ENCODE measurements around the gene EMP3. TPM values are rescaled to one million over a fixed set of nuclear protein-coding genes. Genes with fewer than 3 reads are reported as not detected.

The EMP3 gene
- total and polyA plus RNA-seq, 2 of the 13 experiments (the other 11 are each of a cell fraction or from before 2014, with no cell fraction given) = 2.2 to 7.8 TPM

GRCh38 chr19:48362716-48363499, 37.6 kb downstream of the EMP3 start (continued):
- TF ChIP-seq ZNF318 (CRISPR knock-in tag; IDR thresholded peaks at IDR 0.05) (no peak), ZNF543 (CRISPR knock-in tag; IDR thresholded peaks at IDR 0.05) (0 out of 2 replicates have a peak, but pooled peaks have one; percentile 54), SMARCE1 (IDR thresholded peaks at IDR 0.05; ENCODE audit: borderline replicate concordance) (no peak), ERF (CRISPR knock-in tag; IDR thresholded peaks at IDR 0.05) (no peak; the same call in 1 of the 2 replicates), ZNF691 (CRISPR knock-in tag; IDR thresholded peaks at IDR 0.05; ENCODE audit: borderline replicate concordance, low read depth) (0 out of 2 replicates have a peak, but pooled peaks have one; percentile 27), SKIL (CRISPR knock-in tag; IDR thresholded peaks at IDR 0.05; ENCODE audit: borderline replicate concordance) (no peak), AHDC1 (CRISPR knock-in tag; IDR thresholded peaks at IDR 0.05; ENCODE audit: borderline replicate concordance) (no peak), SPEN (CRISPR knock-in tag; IDR thresholded peaks at IDR 0.05; ENCODE audit: low read depth) (peak; percentile 43; the same call in 1 of the 2 replicates), ZNF850 (CRISPR knock-in tag; conservative IDR thresholded peaks at IDR 0.05) (no peak), ATF3 (CRISPR knock-in tag; IDR thresholded peaks at IDR 0.05) (no peak)
